CD4-positive, alpha-beta T cell treated with Interleukin-12 subunit alpha and Interleukin-12 subunit beta, for 1 hour (primary cell): ENCODE results near the gene MAP3K14.
"Not testable (repeated sequence)": the region's sequence is repeated elsewhere in the genome, so short reads cannot be mapped to it uniquely, and the experiment has no call there.

Experiments
- DNase-seq: peaks from one replicate; pipeline ENCODE4 v3.0.0-alpha.2; 2020

MAP3K14 gene

DNA sequence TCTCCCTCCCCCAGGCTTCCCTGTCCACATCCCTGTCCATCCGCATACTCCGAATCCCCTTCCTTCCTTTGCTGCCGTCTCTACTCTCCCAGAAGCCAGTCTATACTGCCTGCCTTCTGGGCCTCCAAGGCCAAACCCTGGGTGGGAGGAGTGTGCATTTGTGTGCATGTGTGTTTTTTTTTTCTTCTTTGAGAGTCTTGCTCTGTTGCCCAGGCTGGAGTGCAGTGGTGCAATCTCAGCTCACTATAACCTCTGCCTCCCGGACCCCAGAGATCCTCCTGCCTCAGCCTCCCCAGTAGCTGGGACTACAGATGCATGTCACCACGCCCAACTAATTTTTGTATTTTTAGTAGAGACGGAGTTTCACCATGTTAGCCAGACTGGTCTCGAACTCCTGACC, 63.6 kb downstream of the MAP3K14 start:
- DNase-seq = not testable (repeated sequence)

- DNase-seq = no peak
Observed at GRCh38 chr17:45251931-45252330, 64.9 kb downstream of the MAP3K14 start.

GRCh38 chr17:45248132-45248957, 68.5 kb downstream of the MAP3K14 start:
- peak; percentile 83 for DNase-seq

DNA sequence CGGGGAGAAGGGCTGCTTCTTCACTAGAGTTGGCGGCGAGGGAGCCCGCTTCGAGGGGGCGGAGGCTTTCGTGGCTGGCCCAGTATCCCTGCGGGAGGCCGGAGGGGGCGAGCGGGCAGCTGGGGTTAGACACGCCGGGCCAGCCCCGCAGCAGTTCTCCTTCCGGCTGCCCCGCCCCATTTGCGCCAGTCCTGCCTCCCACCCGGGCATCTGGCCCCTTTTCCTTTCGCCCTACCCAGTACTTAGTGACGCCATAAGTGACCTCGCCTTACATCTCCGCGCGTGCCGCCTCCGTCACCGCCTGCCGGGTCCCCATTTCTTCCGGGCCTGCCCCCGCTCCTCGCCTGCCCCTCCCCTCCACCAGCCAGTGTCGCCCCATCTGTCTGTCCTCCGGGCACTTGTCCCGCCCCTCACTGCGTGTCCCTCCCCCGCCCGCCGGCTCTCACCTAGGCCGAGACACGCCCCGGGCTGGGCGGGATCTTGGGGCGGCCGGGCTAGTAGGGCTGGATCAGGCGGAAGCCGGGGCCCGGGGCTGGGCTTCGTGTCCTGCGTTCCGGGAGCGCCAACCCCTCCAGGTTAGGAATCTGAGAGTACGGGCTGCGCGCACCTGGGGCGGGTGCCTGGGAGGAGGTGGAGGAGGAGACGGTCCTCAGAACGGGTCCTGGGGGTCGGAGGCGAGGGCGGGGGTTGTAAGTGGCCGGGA, 69.2 kb downstream of the MAP3K14 start:
- peak; percentile 98 for DNase-seq

DNA sequence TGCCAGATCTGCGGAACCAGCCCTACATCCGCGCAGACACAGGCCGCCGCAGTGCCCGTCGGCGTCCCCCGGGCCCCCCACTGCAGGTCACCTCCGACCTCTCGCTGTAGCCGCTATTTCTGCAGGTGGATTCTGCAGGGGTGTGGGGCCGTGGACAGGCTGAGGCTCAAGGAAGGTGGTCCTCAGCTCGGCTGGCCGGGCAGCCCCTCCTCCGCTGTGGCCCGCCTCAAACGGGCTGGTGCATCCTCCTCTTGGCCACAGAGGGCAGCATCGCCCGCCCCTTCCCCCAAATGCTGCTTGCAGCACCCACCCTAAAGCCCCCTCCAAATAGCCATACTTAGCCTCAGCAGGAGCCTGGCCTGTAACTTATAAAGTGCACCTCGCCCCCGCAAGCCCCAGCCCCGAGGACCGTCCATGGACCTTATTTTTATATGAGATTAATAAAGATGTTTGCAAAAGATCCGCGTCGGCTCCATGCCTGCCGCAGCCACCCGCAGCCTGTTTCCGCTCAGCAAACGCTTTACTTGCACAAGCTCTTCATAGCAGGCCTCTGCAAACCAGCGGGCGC, 69.9 kb downstream of the MAP3K14 start:
- DNase-seq = no peak

- no peak for DNase-seq
Observed at GRCh38 chr17:45246338-45246737, 70.5 kb downstream of the MAP3K14 start.

DNA sequence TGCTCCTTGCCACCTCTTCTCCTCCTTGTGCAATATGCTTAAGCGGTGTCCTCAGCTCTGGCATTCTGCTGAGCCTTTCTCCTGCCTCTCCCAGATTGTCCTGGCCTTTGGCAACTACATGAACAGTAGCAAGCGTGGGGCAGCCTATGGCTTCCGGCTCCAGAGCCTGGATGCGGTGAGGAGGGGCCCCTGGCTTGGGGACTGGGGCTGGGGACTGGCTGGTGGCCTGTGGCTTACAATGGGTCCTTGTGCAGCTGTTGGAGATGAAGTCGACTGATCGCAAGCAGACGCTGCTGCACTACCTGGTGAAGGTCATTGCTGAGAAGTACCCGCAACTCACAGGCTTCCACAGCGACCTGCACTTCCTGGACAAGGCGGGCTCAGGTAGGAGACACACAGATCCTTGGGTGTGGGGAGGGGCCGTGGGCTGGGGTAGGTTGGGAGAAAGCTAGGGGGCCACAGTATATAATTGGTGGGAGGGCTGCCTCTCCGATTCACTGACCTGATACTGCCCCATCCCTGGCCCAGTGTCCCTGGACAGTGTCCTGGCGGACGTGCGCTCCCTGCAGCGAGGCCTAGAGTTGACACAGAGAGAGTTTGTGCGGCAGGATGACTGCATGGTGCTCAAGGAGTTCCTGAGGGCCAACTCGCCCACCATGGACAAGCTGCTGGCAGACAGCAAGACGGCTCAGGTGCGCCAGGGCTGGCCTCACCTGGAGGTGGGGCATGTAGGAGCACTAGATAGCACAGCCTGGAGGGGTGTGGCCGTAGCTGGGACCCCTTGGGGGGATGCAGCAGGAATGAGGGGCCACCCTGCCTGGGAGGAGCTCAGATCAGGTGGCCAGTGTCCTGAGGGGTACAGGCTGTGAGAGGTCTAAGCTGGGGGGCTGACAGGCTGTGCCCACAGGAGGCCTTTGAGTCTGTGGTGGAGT, 71.8 kb downstream of the MAP3K14 start:
- DNase-seq = no peak

GRCh38 chr17:45243750-45244149, 73.1 kb downstream of the MAP3K14 start:
- no peak for DNase-seq

DNA sequence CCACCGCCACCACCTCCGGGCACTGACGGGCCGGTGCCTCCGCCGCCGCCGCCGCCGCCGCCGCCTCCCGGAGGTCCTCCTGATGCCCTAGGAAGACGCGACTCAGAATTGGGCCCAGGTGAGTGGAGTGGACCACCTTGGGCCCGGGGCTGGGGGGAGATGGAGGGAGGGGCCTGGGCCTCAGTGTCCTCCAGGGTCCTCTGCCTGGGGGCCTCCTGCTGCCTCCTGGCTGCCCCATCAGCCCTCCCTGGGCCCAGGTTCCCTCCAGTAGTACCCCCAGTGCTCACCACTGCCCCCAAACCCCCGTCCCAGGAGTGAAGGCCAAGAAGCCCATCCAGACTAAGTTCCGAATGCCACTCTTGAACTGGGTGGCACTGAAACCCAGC, 74.8 kb downstream of the MAP3K14 start:
- DNase-seq = no peak

- DNase-seq = no peak
Observed at GRCh38 chr17:45241328-45242028, 75.3 kb downstream of the MAP3K14 start.

DNA sequence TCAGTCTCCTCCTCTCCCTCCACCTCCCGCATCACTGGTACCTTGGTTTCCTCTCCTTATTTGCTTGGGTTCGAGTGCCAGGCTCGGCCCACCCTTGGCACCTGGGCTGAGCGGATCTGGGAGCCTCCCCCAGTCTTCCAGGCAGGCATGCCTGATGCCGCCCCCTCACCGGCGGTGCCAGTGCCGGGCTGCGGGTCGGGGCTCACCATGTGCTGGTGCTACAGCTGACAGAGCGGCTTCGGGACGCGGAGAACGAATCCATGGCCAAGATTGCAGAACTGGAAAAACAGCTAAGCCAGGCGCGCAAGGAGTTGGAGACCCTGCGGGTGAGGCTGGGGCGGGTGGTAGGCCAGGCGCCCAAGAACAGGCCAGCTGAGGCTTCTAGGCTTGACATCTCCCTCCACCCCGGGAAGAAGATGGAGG, 75.9 kb downstream of the MAP3K14 start:
- DNase-seq = no peak

GRCh38 chr17:45238155-45238774, 78.6 kb downstream of the MAP3K14 start:
- DNase-seq = no peak

DNA sequence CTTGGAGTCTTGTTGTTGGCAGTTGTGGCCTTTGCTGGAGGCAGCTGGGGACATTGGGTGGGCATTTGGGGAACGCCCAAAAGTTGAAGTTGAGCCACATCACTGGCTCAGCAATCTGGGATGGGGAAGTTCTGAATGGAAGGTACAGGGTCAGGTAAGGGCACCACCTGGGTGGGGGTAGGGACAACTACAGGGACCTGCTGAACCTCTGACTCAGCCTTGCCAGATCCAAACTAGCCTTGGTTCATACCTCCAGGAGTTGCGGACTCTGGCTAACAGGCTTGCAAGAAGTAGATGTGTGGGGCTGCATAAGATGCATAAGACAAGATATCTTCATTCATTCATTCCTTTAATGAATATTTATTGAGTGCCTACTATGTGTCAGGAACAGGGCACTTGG, 79.1 kb downstream of the MAP3K14 start:
- no peak for DNase-seq

DNA sequence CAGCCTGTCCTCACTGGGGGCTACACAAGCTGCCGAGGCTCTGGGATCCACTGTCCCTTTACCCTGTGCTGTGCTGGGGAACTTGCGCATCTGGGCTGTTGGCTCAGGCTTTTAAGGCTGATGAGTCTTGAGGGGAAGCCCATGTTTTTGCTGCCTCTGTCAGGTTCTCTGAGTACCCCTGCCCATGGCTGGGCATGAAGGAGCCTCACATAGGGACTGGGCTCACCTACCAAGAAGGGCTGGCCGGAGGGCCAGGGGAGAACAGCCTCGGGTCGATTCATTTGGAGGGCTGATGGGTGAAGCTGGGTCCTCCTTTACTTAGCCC, 80.6 kb downstream of the MAP3K14 start:
- no peak for DNase-seq

- DNase-seq = peak; percentile 83
Observed at GRCh38 chr17:45235416-45236281, 81.2 kb downstream of the MAP3K14 start.

DNA sequence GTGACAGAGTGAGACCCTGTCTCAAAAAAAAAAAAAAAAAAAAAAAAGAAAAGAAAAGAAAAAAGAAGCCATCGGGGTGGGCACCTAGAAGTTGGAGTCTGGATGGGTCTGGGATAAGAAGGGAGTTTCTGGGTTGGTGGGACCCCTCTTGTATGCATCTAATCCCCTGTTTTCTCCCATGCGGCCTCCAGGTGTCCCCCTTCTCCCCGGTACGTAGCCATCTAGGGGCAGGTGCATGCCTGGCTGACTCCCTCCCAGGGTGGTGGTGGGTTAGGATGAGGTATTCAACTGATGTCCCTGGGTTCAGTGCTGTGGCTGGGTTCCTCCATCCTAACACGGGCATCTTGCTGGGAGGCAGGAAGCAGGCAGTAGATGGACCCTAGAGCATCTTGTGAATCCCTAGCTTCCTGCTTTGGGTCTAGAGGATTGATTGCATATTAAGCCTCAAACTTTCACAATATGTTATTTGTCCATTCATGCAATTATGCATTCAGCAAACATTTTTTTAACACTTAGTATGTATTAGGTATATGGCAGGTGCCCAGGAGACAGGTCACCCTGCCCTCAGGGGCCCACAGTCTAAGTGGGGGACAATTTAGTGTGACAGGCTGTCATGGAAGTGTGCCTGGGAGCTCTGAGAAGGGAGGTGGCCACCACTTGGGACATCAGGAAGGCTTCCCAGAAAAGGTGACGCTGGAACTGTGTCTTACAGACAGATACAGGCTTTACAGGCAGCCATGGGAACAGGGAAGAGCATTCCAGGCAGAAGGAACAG, 82.0 kb downstream of the MAP3K14 start:
- peak; percentile 64 for DNase-seq

DNA sequence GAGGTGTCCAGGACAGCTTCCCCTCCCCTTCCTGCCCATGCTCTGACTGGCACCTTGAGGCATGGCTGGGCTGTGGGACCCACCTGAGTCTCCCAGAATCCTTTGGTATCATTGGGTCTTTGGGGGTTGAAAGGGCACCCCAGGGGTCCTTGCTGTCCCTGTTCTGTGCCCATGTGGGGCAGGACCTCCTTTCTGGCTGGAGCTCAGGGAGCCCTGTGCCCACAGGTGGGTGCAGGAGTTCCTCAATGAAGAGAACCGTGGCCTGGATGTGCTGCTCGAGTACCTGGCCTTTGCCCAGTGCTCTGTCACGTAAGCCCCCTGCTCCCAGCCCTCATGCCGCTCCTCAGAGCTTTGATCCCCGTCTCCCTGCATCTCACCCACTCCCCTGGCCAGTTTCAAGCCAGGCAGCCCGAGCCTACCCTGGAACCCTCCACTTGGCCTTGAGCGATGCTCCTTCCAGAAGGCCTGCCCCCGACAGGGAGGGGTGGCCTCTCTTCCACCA, 83.3 kb downstream of the MAP3K14 start:
- DNase-seq = no peak

DNA sequence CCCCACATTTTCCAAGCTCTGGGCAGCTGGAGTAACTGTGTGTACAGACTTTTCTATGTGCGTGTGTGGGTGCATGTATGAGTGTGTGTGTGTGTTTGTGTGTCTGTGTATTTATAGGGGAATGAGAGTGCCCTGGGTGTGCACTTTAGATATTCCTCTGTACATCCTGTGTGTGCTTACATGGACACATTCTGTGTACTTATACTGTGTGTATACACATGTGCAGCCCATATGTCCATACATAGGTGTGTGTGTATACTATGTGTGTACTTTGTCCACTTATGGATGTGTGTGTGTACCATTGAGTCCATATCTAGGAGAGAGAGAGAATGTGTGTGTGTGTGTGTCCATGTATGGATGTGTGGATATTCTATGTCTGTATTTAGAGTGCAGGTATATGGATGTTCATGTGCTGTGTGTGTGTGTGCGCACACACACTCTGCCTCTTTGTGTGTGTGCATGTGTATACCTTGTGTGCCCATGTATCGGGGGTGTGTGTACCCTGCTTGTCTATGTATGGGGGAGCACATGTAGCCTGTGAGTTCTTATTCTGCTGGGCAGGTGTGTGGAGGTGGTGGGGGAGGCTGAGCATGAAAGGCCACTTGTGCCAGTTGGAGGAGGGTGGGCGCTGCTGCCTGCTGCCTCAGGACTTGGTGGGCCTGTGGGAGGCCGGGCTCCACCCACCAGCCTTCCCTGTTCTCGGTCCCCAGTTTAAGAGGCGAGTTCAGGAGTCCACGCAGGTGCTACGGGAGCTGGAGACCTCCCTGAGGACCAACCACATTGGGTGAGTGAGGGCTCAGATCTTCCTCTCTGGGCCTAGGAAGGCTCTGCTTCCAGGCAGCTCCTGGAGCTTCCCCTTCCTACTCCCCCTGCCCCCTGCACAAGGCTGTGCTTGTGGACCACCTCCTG, 84.1 kb downstream of the MAP3K14 start:
- DNase-seq = no peak
